ENCODE data around the gene PLCB1.

DNA sequence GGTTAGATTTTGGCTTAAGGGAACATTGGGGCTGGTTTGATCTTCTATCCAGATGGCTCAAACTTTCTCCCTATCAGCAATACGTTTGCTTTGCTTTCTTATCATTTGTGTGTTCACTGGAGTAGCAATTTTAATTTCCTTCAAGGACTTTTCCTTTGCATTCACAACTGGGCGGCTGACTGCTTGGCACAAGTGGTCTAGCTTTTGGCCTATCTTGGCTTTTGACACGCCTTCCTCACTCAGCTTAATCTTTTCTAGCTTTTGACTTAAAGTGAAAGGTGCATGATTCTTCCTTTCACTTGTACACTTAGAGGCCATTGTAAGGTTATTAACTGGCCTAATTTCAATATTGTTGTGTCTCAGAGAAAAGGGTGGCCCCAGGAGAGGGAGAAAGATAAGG lies 254.9 kb downstream of the PLCB1 start:
- TF ChIP-seq CTCF (IDR thresholded peaks at IDR 0.05) (no peak), POLR2A (IDR thresholded peaks at IDR 0.05) (no peak)

Measured in breast epithelium (tissue), 3 donors.